HL-60 (cell line): Measurements from ENCODE around the gene SIGLEC6.

Experiments used
- DNase-seq, 2 experiments: peaks; one replicate each; pipeline ENCODE4 v3.0.0-alpha.2; 2010 to 2020; ENCODE audit warnings: low read depth in 1 of 2, low spot score in 1 of 2
- H3K27ac ChIP-seq: fragments of 250-450 bp; sonication (Bioruptor Pico); replicated peaks from 2 replicates; pipeline ENCODE4 v1.5.1; 2020; ENCODE audit warnings: mild to moderate bottlenecking, moderate library complexity
- H3K27me3 ChIP-seq: fragments of 250-450 bp; sonication (Bioruptor Pico); 2 replicates; pipeline ENCODE4 v1.5.1; 2021; ENCODE audit warnings: mild to moderate bottlenecking, moderate library complexity; ENCODE audit not compliant: insufficient read depth, poor library complexity, severe bottlenecking
- H3K4me3 ChIP-seq: replicated peaks from 2 replicates; pipeline ENCODE4 v1.5.1; 2011; ENCODE audit warnings: mild to moderate bottlenecking, control low read depth, low read length; ENCODE audit not compliant: insufficient read depth
- CTCF ChIP-seq: IDR thresholded peaks from one replicate; pipeline ENCODE4 v1.5.1; 2011; ENCODE audit warnings: low read length, control low read depth, inconsistent platforms; ENCODE audit not compliant: insufficient read depth
- GABPA ChIP-seq: IDR thresholded peaks from 2 replicates; pipeline ENCODE4 v1.6.1; 2012; ENCODE audit warnings: low read depth
- POLR2AphosphoS5 ChIP-seq: IDR thresholded peaks from 2 replicates; pipeline ENCODE4 v1.6.1; 2012; ENCODE audit warnings: low read depth
- SPI1 ChIP-seq: IDR thresholded peaks from 2 replicates; pipeline ENCODE4 v1.6.1; 2012; ENCODE audit warnings: low read depth, mild to moderate bottlenecking, borderline replicate concordance
- TF ChIP-seq, protein P1 (sequence below): IDR thresholded peaks from 2 replicates; pipeline ENCODE4 v1.6.1; 2012; ENCODE audit warnings: low read depth; ENCODE audit not compliant: insufficient replicate concordance

The SIGLEC6 gene

DNA sequence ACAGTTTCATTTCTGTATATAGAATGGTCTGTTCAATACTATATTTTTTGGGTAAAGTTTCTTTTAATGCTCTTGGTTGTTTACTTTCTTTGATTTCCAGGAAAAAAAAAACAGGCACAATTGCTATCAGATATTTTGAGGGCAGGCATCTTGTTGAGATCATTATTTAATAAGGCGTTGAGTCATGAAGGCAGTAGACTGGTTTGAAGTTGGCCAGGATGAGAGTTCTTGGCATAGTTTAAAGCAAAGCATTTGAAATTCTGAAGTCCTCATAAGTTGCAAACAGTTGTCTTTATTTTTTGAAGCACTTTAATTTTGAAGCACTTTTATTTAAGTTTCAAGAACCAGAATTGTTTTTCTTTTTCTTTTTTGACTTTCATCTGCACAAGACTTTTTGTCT is 37.0 kb upstream of the SIGLEC6 start:
- no peaks in the 10 kb centered on the region for H3K27me3 ChIP-seq
- no peak overlapping the region for H3K27ac ChIP-seq
- DNase-seq, result no peak
- TF ChIP-seq SPI1 (no peak), CTCF (no peak), POLR2AphosphoS5 (no peak), GABPA (no peak)
- TF ChIP-seq, protein P1, sequence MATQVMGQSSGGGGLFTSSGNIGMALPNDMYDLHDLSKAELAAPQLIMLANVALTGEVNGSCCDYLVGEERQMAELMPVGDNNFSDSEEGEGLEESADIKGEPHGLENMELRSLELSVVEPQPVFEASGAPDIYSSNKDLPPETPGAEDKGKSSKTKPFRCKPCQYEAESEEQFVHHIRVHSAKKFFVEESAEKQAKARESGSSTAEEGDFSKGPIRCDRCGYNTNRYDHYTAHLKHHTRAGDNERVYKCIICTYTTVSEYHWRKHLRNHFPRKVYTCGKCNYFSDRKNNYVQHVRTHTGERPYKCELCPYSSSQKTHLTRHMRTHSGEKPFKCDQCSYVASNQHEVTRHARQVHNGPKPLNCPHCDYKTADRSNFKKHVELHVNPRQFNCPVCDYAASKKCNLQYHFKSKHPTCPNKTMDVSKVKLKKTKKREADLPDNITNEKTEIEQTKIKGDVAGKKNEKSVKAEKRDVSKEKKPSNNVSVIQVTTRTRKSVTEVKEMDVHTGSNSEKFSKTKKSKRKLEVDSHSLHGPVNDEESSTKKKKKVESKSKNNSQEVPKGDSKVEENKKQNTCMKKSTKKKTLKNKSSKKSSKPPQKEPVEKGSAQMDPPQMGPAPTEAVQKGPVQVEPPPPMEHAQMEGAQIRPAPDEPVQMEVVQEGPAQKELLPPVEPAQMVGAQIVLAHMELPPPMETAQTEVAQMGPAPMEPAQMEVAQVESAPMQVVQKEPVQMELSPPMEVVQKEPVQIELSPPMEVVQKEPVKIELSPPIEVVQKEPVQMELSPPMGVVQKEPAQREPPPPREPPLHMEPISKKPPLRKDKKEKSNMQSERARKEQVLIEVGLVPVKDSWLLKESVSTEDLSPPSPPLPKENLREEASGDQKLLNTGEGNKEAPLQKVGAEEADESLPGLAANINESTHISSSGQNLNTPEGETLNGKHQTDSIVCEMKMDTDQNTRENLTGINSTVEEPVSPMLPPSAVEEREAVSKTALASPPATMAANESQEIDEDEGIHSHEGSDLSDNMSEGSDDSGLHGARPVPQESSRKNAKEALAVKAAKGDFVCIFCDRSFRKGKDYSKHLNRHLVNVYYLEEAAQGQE, result no peak
- H3K4me3 ChIP-seq, result no peak overlapping the region

DNA sequence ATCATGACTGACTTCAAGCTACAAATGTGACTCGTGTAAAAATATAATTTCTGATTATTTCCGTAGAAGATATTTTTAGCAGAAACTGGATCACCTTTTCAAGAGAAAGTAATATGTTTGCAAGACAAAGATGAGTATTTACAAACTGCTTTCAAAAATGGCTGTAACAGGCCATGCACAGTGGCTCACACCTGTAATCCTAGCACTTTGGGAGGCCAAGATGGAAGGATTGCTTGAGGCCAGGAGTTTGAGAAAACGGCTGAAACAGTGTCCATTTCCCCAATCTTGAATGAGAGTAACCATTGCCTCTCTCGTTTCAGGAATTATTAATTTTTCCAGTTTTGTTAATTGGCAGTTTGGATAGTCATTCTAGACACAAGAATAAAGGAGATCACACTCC is 36.1 kb upstream of the SIGLEC6 start:
- no peak for DNase-seq
- no peaks in the 10 kb centered on the region for H3K27me3 ChIP-seq
- H3K4me3 ChIP-seq, result no peak overlapping the region
- TF ChIP-seq SPI1 (no peak), POLR2AphosphoS5 (no peak), GABPA (no peak), CTCF (no peak)
- TF ChIP-seq, protein P1, result no peak
- H3K27ac ChIP-seq, result no peak overlapping the region

DNA sequence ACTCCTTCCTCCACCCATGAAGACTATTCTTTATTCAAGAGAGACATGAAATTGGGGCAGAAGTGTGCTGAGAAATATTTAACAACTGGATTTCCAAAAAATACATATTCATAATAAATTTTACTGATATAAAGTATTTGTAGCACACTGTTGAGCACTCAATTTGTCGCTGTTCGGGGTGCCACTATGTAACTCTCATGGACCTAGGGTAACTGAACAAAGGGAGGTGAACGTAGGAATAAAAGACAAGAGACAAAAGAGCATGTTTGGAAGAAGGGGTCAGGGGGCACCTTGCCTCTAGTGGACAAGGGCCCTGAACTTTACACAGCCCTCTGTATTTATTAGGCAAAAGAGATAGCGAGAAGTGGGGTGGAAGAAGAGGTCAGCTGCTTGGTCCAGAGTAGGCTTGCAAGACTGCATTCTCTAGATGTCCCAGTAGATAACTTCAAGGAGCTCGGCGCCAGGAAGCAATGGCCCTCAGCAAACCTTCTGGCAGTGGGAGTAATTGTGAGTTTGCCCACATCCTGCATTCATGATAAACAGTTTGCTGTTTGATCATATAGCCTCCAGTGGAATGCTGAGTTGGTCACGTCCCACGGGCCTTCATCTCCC is 35.1 kb upstream of the SIGLEC6 start:
- H3K27me3 ChIP-seq, result no peaks in the 10 kb centered on the region
- H3K27ac ChIP-seq, result no peak overlapping the region
- TF ChIP-seq GABPA, result no peak
- no peak for TF ChIP-seq CTCF
- no peak for TF ChIP-seq POLR2AphosphoS5
- no peak for TF ChIP-seq SPI1
- TF ChIP-seq, protein P1, result no peak
- H3K4me3 ChIP-seq, result no peak overlapping the region
- DNase-seq, result no peak
